ENCODE data around the gene CCDC148.

Gene CCDC148

GRCh38 chr2:158212301-158212700 is 244.3 kb downstream of the CCDC148 start:
- DNase-seq (ENCODE audit: low read depth in 2 of 2) = no peak

GRCh38 chr2:158211502-158211901 is 245.1 kb downstream of the CCDC148 start:
- no peak for DNase-seq (ENCODE audit: low read depth in 2 of 2)

- DNase-seq (ENCODE audit: low read depth in 2 of 2) = no peak
These were observed 249.2 kb downstream of the CCDC148 start for GRCh38 chr2:158207354-158207753.

GRCh38 chr2:158205215-158205614 is 251.3 kb downstream of the CCDC148 start:
- DNase-seq (ENCODE audit: low read depth in 2 of 2) = no peak

GRCh38 chr2:158204741-158205165 is 251.8 kb downstream of the CCDC148 start:
- DNase-seq (ENCODE audit: low read depth in 2 of 2) = no peak

- no peak for DNase-seq (ENCODE audit: low read depth in 2 of 2)
These were observed 254.3 kb downstream of the CCDC148 start for GRCh38 chr2:158202161-158202815.

- no peak for DNase-seq (ENCODE audit: low read depth in 2 of 2)
These were observed 256.5 kb downstream of the CCDC148 start for GRCh38 chr2:158199928-158200650.

- DNase-seq (ENCODE audit: low read depth in 2 of 2) = no peak
These were observed 258.6 kb downstream of the CCDC148 start for GRCh38 chr2:158197940-158198339.

- DNase-seq (ENCODE audit: low read depth in 2 of 2) = no peak
These were observed 262.3 kb downstream of the CCDC148 start for GRCh38 chr2:158194229-158194628.

- no peak for DNase-seq (ENCODE audit: low read depth in 2 of 2)
These were observed 263.8 kb downstream of the CCDC148 start for GRCh38 chr2:158192515-158193443.

GRCh38 chr2:158191076-158191895 is 265.3 kb downstream of the CCDC148 start:
- no peak for DNase-seq (ENCODE audit: low read depth in 2 of 2)

GRCh38 chr2:158189526-158189925 is 267.0 kb downstream of the CCDC148 start:
- no peak for DNase-seq (ENCODE audit: low read depth in 2 of 2)

- no peak for DNase-seq (ENCODE audit: low read depth in 2 of 2)
These were observed 268.6 kb downstream of the CCDC148 start for GRCh38 chr2:158187908-158188307.

- no peak for DNase-seq (ENCODE audit: low read depth in 2 of 2)
These were observed 271.8 kb downstream of the CCDC148 start for GRCh38 chr2:158184556-158185343.

GRCh38 chr2:158184001-158184400 is 272.6 kb downstream of the CCDC148 start:
- DNase-seq (ENCODE audit: low read depth in 2 of 2) = no peak

- DNase-seq (ENCODE audit: low read depth in 2 of 2) = no peak
These were observed 273.8 kb downstream of the CCDC148 start for GRCh38 chr2:158182676-158183295.

- no peak for DNase-seq (ENCODE audit: low read depth in 2 of 2)
These were observed 275.4 kb downstream of the CCDC148 start for GRCh38 chr2:158181171-158181570.

GRCh38 chr2:158179660-158180059 is 276.9 kb downstream of the CCDC148 start:
- DNase-seq (ENCODE audit: low read depth in 2 of 2) = no peak

- no peak for DNase-seq (ENCODE audit: low read depth in 2 of 2)
These were observed 277.9 kb downstream of the CCDC148 start for GRCh38 chr2:158178646-158179045.

GRCh38 chr2:158174956-158175355 is 281.6 kb downstream of the CCDC148 start:
- no peak for DNase-seq (ENCODE audit: low read depth in 2 of 2)

Data from stimulated activated CD8-positive, alpha-beta memory T cell treated with anti-CD3 and anti-CD28 coated beads, Interleukin-2, amount 100 ng/mL, for 48 hours (primary cell).